GM12872 (cell line): ENCODE measurements around the gene BRAT1.

Source experiments
- TF ChIP-seq, protein P1 (sequence below): IDR thresholded peaks from 3 replicates; pipeline ENCODE4 v1.5.1; 2011; ENCODE audit warnings: low read depth, mild to moderate bottlenecking, low read length, moderate library complexity; ENCODE audit not compliant: insufficient read depth

The BRAT1 gene

DNA sequence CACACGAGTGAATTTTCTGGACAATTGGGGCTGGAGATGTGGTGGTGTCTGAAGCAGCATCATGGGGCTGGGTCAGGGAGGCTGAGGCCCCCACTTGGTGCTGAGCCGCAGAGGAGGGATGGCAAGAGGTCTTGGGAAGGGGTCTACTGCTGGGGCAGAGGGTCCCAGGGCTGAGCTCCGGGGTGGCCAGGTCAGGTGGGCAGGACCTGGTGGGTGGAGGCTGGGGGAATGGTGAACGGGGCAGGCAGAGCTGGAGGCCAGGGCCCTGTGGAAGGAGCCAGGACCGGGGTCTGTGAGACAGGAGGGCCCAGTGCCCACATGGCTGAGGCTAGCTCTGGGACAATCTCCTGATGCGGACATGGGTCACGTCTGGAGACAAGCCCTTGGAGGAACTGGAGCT is 56.1 kb downstream of the BRAT1 start:
- TF ChIP-seq, protein P1, sequence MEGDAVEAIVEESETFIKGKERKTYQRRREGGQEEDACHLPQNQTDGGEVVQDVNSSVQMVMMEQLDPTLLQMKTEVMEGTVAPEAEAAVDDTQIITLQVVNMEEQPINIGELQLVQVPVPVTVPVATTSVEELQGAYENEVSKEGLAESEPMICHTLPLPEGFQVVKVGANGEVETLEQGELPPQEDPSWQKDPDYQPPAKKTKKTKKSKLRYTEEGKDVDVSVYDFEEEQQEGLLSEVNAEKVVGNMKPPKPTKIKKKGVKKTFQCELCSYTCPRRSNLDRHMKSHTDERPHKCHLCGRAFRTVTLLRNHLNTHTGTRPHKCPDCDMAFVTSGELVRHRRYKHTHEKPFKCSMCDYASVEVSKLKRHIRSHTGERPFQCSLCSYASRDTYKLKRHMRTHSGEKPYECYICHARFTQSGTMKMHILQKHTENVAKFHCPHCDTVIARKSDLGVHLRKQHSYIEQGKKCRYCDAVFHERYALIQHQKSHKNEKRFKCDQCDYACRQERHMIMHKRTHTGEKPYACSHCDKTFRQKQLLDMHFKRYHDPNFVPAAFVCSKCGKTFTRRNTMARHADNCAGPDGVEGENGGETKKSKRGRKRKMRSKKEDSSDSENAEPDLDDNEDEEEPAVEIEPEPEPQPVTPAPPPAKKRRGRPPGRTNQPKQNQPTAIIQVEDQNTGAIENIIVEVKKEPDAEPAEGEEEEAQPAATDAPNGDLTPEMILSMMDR = no peak

DNA sequence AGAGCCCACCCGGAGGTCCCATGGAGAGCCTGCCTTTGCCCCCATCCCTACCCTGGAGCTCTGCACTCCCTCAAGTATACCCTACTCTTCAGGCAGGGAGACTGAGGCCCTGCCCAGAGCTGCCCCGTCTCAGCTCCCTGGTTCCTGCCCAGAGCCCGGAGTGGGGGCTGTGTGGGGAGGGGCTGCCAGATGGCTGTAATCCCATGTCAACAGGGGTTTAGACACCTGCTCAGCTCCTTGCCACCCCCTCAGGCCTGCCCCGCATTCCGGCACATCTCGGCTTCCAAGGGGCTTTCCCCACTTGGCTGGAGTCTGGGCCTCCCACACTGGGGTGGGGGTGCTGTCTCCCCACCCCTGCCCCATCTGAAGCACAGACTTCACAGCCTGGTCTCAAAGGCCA is 56.6 kb downstream of the BRAT1 start:
- TF ChIP-seq, protein P1 = no peak

DNA sequence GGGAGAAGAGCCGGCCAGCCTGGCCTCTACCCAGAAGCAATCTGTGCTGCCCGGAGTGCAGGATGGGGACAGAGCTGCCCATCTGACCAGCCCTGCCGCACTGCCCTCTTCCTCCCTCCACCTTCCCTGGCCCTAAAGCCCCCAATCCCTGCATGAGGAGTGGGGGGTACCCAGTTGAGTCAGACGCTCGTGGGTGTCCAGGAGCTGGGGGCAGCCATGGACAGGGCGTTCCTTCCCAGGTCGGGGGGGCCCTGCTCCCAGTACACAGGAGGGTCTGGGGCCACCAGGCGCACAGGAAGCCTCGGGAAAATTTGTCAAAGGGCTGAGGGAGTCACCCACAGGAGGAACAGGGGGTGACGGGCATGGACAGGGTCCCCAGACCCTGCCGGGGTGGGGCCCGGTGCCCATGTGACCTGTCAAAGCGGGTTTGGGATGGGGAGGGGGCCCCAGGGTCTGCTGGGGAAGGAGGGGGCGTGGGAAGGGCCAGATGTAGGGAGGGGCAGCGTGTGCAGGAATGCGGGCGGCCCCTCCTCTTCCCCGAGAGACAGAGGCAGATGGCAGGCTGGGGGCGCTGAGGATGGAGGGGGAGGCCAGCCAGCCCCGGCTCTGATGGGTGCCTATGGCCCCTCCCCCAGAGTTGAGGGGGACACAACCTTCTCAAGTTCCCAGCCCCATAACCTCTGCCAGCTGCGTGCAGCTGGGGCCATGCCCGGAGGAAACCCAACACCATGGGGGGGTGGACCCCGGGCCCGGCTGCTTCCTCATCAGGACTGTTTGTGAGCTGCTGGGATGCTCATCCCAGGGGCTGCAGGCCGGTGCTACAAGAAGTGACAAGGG is 57.6 kb downstream of the BRAT1 start:
- TF ChIP-seq, protein P1 = no peak

DNA sequence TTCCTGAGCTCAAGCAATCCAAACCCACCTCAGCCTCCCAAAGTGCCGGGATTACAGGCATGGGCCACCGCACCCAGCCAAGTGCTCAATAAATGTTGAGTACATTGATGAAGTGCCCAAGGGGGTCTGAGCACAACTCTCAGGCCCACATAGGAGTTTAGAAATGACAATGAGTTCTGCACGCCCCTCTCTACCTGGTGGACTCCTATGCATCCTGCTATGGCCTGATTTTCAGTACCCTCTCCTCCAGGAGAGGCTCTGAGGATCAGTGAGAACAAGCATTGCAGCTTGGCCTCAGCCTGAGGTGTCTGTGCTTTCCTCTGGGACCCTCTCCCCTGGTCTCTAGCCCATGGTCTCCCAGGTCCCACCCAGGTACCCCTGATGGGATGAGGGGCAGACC is 58.3 kb downstream of the BRAT1 start:
- TF ChIP-seq, protein P1 = no peak

DNA sequence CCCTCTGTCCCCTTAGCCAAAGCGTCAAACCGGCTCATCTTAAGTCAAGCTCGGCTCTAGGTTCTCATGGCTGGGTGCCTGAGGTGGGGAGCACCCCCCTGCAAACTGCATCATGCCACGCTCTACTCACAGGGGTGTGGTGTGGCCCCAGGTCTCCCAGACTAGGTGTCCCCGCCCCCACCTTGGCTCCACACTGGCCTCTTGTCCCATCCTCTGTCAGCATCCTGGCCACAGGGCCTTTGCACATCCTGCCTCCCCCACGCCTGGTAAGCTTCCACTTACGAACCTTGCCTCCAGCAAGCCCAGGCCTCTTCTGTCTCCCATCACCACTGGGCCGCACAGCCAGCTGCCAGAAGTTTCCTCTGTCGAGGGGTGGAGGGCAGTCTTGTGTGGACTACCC is 58.9 kb downstream of the BRAT1 start:
- TF ChIP-seq, protein P1 = no peak

DNA sequence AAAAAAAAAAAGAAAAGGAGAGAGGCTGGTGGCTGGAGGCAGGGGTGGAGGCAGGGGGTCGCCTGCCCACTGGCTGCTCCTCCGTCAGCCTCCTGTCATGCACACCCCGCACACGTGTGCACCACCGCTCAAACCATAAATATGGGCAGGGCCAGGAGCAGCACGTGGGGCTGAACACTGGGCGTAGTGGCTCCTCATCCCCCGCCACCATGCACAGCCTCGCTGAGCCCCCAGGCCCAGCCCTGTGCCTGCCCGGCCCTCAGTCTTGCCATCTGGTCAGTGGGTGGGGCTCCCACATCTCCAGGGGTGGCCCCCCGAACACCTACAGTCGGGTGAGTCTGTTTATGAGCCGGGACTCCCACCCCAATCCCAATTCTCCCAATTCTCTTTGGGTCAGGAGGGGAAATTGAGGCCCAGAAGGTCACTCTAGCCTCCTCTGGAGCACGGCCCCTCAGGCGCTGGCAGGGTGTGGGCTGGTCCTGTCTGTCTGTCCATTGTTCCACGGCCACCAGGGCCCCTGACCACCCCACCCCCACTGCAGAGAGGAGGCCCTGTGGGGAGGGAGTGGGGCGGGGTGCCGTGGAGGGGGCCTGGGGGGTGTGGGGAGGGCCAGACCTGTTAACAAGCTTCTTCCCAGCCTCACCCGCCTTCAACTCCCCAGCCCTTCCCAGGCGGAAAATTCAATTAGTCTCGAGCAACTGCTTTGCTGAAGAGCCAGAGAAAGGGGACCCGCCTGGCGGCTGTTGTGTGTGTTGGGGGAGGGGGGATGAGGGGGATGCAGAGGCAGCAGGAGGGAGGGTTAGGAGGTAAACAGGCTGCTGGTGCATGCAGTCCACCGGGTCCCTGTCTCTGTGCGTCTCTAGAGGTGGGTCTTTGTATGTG is 59.7 kb downstream of the BRAT1 start:
- TF ChIP-seq, protein P1 = no peak
